Measurements from ENCODE around the gene HYAL3. TPM values are rescaled to one million over a fixed set of nuclear protein-coding genes. Genes with fewer than 3 reads are reported as not detected.
"Not testable (repeated sequence)": the region's sequence is repeated elsewhere in the genome, so short reads cannot be mapped to it uniquely, and the experiment has no call there.

The HYAL3 gene
- total RNA-seq, 1 donor from 2014 or later: 8.1 TPM

DNA sequence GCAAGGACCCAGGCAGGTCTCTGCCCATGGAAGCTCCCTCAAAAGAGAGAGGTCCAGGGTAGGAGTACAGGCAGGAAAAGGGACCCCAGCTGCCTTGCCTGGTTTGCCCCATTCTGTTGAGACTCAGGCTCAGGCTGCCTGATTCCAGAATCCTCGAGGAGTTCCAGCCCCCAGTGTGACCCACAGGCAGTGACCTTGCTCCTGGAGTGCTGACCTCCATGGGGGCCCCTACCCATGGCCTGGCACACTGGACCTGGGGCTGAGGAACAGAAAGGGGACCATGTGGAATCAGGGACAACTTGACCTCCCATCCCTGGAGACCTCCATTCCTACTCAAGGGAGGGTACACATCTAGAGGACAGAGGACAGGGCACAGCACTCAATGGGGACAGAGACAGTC lies 33.6 kb downstream of the HYAL3 start:
- Histone ChIP-seq H3K9me3 (no peaks in the 10 kb centered on the region), H3K4me3 (no peak overlapping the region), H3K27me3 (no peaks in the 10 kb centered on the region), H3K27ac (peak overlapping the region; percentile 98), H3K36me3 (no peaks in the 10 kb centered on the region), H3K4me1 (peaks cover 86% of the 10 kb centered on the region)
- no peak for DNase-seq (ENCODE audit: extremely low spot score in 2 of 2)
- intact Hi-C loops (cut with DNase I): no loop called here
- no peak for TF ChIP-seq POLR2A (IDR thresholded peaks at IDR 0.05)
- TF ChIP-seq POLR2AphosphoS5 (IDR thresholded peaks at IDR 0.05; ENCODE audit: insufficient read depth in 1 of 2, low read depth in 1 of 2): no peak
- TF ChIP-seq CTCF (IDR thresholded peaks at IDR 0.05): no peak

- intact Hi-C loops (cut with DNase I): no loop called here
- DNase-seq (ENCODE audit: extremely low spot score in 2 of 2): no peak
- peak in 1 of 2 donors; percentile 54 for TF ChIP-seq POLR2AphosphoS5 (IDR thresholded peaks at IDR 0.05; ENCODE audit: insufficient read depth in 1 of 2, low read depth in 1 of 2)
- no peak for TF ChIP-seq POLR2A (IDR thresholded peaks at IDR 0.05)
- Histone ChIP-seq H3K9me3 (no peaks in the 10 kb centered on the region), H3K4me1 (peaks cover 85% of the 10 kb centered on the region), H3K36me3 (no peaks in the 10 kb centered on the region), H3K27ac (peak overlapping the region; percentile 98), H3K27me3 (no peaks in the 10 kb centered on the region), H3K4me3 (no peak overlapping the region)
These were observed 34.2 kb downstream of the HYAL3 start for GRCh38 chr3:50264964-50265485.

DNA sequence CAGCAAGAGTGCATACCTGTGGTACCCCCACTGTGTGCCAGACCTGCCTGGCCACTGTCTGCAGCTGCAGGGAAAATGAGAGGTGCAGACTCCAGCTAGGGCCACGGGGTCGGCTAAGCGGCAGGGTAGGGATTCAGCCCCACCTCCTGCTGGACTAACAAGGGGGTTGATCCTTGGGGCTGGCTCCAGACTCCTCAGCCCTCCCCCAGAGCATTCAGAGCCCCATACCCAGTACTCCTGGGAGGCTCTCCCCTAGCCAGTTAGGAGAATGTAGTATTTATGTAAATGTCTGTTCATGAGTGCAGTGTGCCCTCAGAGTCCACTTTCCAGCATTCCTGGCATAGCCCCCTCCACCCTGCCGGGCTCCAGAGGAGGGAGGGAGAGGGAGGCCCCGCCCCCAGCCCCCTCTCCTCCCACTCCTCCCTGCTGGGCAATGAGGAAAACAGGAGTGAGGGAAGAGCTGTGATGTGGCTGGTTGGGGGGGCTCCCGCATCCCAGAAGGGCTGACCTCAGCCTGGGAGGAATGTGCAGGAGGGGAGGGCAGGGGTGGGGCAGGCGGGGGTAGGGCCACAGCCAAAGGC lies 34.7 kb downstream of the HYAL3 start:
- TF ChIP-seq POLR2AphosphoS5 (IDR thresholded peaks at IDR 0.05; ENCODE audit: insufficient read depth in 1 of 2, low read depth in 1 of 2) (peak in 1 of 2 donors; percentile 77), POLR2A (IDR thresholded peaks at IDR 0.05) (no peak)
- peaks cover 84% of the 10 kb centered on the region for H3K4me1 ChIP-seq
- peak overlapping the region; percentile 98 for H3K27ac ChIP-seq
- H3K27me3 ChIP-seq: no peaks in the 10 kb centered on the region
- intact Hi-C loops (cut with DNase I): no loop called here
- no peak for DNase-seq (ENCODE audit: extremely low spot score in 2 of 2)
- H3K9me3 ChIP-seq: no peaks in the 10 kb centered on the region
- H3K4me3 ChIP-seq: no peak overlapping the region
- no peaks in the 10 kb centered on the region for H3K36me3 ChIP-seq

GRCh38 chr3:50263478-50264382 lies 35.5 kb downstream of the HYAL3 start:
- intact Hi-C loops (cut with DNase I): no loop called here
- TF ChIP-seq POLR2AphosphoS5 (IDR thresholded peaks at IDR 0.05; ENCODE audit: insufficient read depth in 1 of 2, low read depth in 1 of 2): no peak

GRCh38 chr3:50262778-50263177 lies 36.4 kb downstream of the HYAL3 start:
- no peak for TF ChIP-seq CTCF (IDR thresholded peaks at IDR 0.05)
- DNase-seq (ENCODE audit: extremely low spot score in 2 of 2): no peak
- no peaks in the 10 kb centered on the region for H3K27me3 ChIP-seq
- H3K4me1 ChIP-seq: peaks cover 75% of the 10 kb centered on the region
- peak overlapping the region; percentile 98 for H3K27ac ChIP-seq
- H3K9me3 ChIP-seq: no peaks in the 10 kb centered on the region
- intact Hi-C loops (cut with DNase I): no loop called here
- H3K4me3 ChIP-seq: no peak overlapping the region
- H3K36me3 ChIP-seq: peaks cover 0 to 8% of the 10 kb centered on the region in 2 donors

More at GRCh38 chr3:50263478-50264382, 35.5 kb downstream of the HYAL3 start:
- no peaks in the 10 kb centered on the region for H3K36me3 ChIP-seq
- no peak overlapping the region for H3K4me3 ChIP-seq
- H3K9me3 ChIP-seq: no peaks in the 10 kb centered on the region
- no peaks in the 10 kb centered on the region for H3K27me3 ChIP-seq
- peaks cover 84% of the 10 kb centered on the region for H3K4me1 ChIP-seq
- H3K27ac ChIP-seq: peak overlapping the region; percentile 98
- no peak for DNase-seq (ENCODE audit: extremely low spot score in 2 of 2)

- H3K4me3 ChIP-seq; H3K9me3 ChIP-seq; intact Hi-C loops (cut with DNase I); DNase-seq (ENCODE audit: extremely low spot score in 2 of 2); H3K27me3 ChIP-seq: not testable (repeated sequence)
- Histone ChIP-seq H3K36me3 (peaks cover 0 to 14% of the 10 kb centered on the region in 2 donors), H3K27ac (peak overlapping the region; percentile 98), H3K4me1 (peaks cover 69% of the 10 kb centered on the region)
These were observed 37.0 kb downstream of the HYAL3 start for GRCh38 chr3:50262200-50262599.

All from vagina (tissue), 2 donors.